Lower lobe of right lung (tissue), 2 donors: ENCODE data around the gene CLCF1. TPM values are rescaled to one million over a fixed set of nuclear protein-coding genes. Genes with fewer than 3 reads are reported as not detected.

Experiments
- ATAC-seq, 2 donors: fragments of 200-7000 bp; cut with Tn5 transposase; one replicate each; pipeline ENCODE4 v1.9.1; 2020 to 2022; ENCODE audit warnings: mild to moderate bottlenecking in 2 of 2, moderate library complexity in 2 of 2
- DNase-seq: peaks from one replicate; pipeline ENCODE4 v3.0.0-alpha.2; 2020
- H3K27ac ChIP-seq: fragments of 200-600 bp; one replicate; pipeline ENCODE4 v1.8.0; 2022
- H3K27me3 ChIP-seq: fragments of 200-600 bp; one replicate; pipeline ENCODE4 v1.8.0; 2022; ENCODE audit warnings: low read depth
- H3K36me3 ChIP-seq: fragments of 200-600 bp; one replicate; pipeline ENCODE4 v1.8.0; 2022; ENCODE audit warnings: mild to moderate bottlenecking
- H3K4me1 ChIP-seq: fragments of 200-600 bp; one replicate; pipeline ENCODE4 v1.8.0; 2022
- H3K4me3 ChIP-seq: fragments of 200-600 bp; one replicate; pipeline ENCODE4 v1.8.0; 2022; ENCODE audit warnings: mild to moderate bottlenecking
- H3K9me3 ChIP-seq: fragments of 200-600 bp; one replicate; pipeline ENCODE4 v1.8.0; 2022
- CTCF ChIP-seq: fragments of 200-600 bp; IDR thresholded peaks from one replicate; pipeline ENCODE4 v1.8.0; 2022; ENCODE audit warnings: antibody characterized with exemption, mild to moderate bottlenecking
- intact Hi-C: fragments of 100-400 bp; cut with DNase I; formaldehyde crosslinking; loops from one replicate; pipeline ENCODE4 v1.11.0; 2022
- total RNA-seq: library from RNA; stranded (reverse); fragmentation: NEBNext Ultra II Directional; extraction: Animal tissue kit (Norgen Biotek cat#: 25700); gene quantifications from one replicate; pipeline ENCODE4 v1.2.1, GENCODE V29; 2021
- donor health status: DM: no; HTN: yes; CAD: no; lungs with severe emphysema.

CLCF1 gene
- total RNA-seq, 1 donor from 2014 or later = 3.7 TPM

GRCh38 chr11:67393990-67394389 is 20.6 kb upstream of the CLCF1 start:
- H3K4me1 ChIP-seq = peaks cover 26% of the 10 kb centered on the region

DNA sequence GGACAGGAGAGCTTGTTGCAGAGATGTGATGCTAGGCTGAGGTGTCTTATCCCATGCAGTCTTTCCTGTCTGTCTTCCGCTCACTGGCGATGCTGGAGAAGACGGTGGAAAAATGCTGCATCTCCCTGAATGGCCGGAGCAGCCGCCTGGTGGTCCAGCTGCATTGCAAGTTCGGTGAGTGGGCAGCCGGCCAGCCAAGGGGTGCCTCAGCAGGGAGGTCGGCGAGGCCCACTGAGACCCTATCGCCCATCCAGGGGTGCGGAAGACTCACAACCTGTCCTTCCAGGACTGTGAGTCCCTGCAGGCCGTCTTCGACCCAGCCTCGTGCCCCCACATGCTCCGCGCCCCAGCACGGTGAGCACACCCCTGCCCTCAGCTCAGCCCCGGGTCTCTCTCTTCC is 20.0 kb upstream of the CLCF1 start:
- intact Hi-C loops = no loop called here
- Histone ChIP-seq H3K27ac (no peak overlapping the region), H3K4me1 (peaks cover 25% of the 10 kb centered on the region), H3K36me3 (peaks cover 33% of the 10 kb centered on the region), H3K27me3 (no peaks in the 10 kb centered on the region), H3K9me3 (no peaks in the 10 kb centered on the region), H3K4me3 (no peak overlapping the region)
- ATAC-seq (no peak), DNase-seq (peak; percentile 54)
- no peak for TF ChIP-seq CTCF

More at GRCh38 chr11:67393990-67394389, 20.6 kb upstream of the CLCF1 start:
- no peak for ATAC-seq
- peaks cover 38% of the 10 kb centered on the region for H3K36me3 ChIP-seq
- H3K4me3 ChIP-seq = no peak overlapping the region
- no peak for DNase-seq
- H3K27me3 ChIP-seq = no peaks in the 10 kb centered on the region
- intact Hi-C loops = no loop called here
- no peaks in the 10 kb centered on the region for H3K9me3 ChIP-seq
- no peak for TF ChIP-seq CTCF
- H3K27ac ChIP-seq = no peak overlapping the region

DNA sequence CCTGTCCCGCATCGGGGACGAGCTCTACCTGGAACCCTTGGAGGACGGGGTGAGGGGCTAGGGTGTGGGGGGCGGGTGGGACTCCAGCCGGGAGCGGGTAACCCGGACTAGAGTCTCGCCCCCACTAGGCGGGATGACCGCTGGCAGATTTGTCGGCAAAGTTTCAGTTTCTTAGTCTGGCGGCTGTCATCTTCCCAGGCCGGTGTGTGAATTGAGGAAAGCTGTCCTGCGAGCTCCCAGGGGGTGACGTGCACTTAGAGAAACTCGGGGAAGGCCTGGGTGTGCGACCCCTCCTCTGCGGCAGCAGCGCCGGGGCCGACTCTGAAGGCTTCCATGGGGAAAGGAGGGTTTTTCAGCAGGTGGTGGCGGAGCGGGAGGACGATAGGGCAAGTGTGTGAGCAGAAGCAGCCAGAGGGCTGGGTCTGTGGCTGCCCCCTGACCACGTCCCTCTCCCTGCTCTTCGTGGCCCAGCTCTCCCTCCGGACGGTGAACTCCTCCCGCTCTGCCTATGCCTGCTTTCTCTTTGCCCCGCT is 18.9 kb upstream of the CLCF1 start:
- Histone ChIP-seq H3K27ac (peak overlapping the region; percentile 91), H3K4me3 (peak overlapping the region; percentile 96), H3K4me1 (peaks cover 21% of the 10 kb centered on the region), H3K9me3 (no peaks in the 10 kb centered on the region), H3K27me3 (no peaks in the 10 kb centered on the region), H3K36me3 (peaks cover 21% of the 10 kb centered on the region)
- intact Hi-C loops = no loop called here
- peak; percentile 51 for DNase-seq
- peak; percentile 1 to 2 for ATAC-seq
- no peak for TF ChIP-seq CTCF

DNA sequence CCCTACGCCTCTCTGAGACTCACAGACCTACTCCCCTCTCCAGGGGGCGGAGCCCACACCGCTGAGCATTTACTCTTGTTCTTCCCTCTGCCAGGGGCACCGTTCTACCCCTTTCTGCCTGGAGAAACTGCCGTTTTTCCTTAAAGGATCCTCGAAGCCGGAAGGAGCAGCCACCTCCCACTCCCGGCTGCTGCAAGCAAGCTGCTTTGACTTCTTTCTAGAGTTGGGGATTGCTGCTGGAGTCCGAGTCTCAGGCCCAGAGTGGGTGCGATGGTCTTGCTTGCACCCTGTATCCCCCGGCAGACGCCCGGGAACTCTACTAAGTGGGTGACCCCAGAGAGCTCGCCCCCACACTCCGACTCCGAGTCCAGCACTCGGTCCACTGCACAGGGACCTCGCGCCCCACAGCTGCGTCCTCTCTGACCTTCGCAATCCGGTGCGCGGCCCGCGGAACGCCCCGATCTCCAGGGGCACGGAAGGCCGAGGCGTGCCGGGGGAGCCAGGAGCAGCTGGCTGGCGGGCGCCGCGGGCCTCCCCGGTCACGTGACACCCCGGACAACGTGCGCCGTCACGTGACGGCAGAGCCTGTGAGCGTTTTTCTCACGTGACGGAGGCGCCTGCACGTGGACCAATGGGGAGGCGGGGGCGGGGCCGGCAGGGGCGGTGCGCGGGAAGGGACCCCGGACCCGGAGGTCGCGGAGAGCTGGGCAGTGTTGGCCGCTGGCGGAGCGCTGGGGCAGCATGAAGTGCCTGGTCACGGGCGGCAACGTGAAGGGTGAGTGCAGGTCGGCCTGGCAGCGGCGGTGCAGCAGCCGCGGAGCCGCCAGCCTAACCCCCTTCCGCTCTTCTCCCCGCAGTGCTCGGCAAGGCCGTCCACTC is 18.1 kb upstream of the CLCF1 start, which contains the start of gene RAD9A:
Gene RAD9A, plus strand, starts transcription at position 683 of the 879 bp plus-strand sequence. Its CDS starts 59 bp downstream, at position 742.
- DNase-seq = peak; percentile 97
- no peak for TF ChIP-seq CTCF
- Histone ChIP-seq H3K27me3 (no peaks in the 10 kb centered on the region), H3K4me1 (peaks cover 16% of the 10 kb centered on the region), H3K27ac (peak within 1 kb of the TSS; percentile 91), H3K36me3 (peaks cover 14% of the 10 kb centered on the region), H3K9me3 (no peaks in the 10 kb centered on the region), H3K4me3 (peak within 1 kb of the TSS; percentile 96)
- intact Hi-C loops = no loop called here
- peak; percentile 90 to 94 for ATAC-seq

DNA sequence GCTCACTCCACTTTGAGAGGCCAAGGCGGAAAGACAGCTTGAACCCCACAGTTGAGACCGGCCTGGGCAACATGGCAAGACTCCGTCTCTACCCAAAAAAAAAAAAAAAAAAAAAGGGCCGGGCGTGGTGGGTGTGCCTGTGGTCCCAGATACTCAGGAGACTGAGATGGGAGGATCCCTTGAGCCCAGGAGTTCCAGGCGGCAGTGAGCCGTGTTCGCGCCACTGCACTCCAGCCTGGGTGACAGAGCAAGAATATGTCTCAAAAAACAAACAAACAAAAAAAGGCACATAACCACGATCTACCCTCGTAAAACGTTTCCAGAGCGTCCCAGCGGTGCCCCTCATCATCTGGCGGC is 17.5 kb upstream of the CLCF1 start:
- ATAC-seq (no peak), DNase-seq (no peak)
- Histone ChIP-seq H3K27me3 (no peaks in the 10 kb centered on the region), H3K36me3 (peaks cover 8% of the 10 kb centered on the region), H3K27ac (peak overlapping the region; percentile 91), H3K4me3 (peak overlapping the region; percentile 96), H3K9me3 (no peaks in the 10 kb centered on the region), H3K4me1 (peaks cover 16% of the 10 kb centered on the region)
- intact Hi-C loops = no loop called here
- TF ChIP-seq CTCF = no peak
